Natural killer cell (primary cell): ENCODE data around the gene RAD51B. TPM values are rescaled to one million over a fixed set of nuclear protein-coding genes. Genes with fewer than 3 reads are reported as not detected.

Source experiments
- ATAC-seq, 3 donors: fragments of 150-1000 bp in 2 of 3; fragments of 200-7000 bp in 1 of 3; cut with Tn5 transposase; 1 replicate in 1 of 3; 2 replicates in 2 of 3; pipeline ENCODE4 v1.10.0; 2021; ENCODE audit warnings: mild to moderate bottlenecking in 2 of 3, moderate library complexity in 2 of 3
- DNase-seq, 2 donors: peaks; one replicate each; pipeline versions ENCODE4 v3.0.0 to v3.0.0-alpha.2; 2013 to 2021; ENCODE audit warnings: mixed read lengths in 1 of 2
- H3K27ac ChIP-seq: one replicate; pipeline ENCODE4 v1.5.1; 2013; ENCODE audit warnings: mild to moderate bottlenecking, low read length
- H3K27me3 ChIP-seq: one replicate; pipeline ENCODE4 v1.6.1; 2013; ENCODE audit warnings: low read length; ENCODE audit not compliant: control insufficient read depth, insufficient read depth
- H3K36me3 ChIP-seq: one replicate; pipeline ENCODE4 v1.6.1; 2013; ENCODE audit warnings: low read length; ENCODE audit not compliant: control insufficient read depth, insufficient read depth
- H3K4me1 ChIP-seq: one replicate; pipeline ENCODE4 v1.6.1; 2013; ENCODE audit warnings: low read length; ENCODE audit not compliant: control insufficient read depth, insufficient read depth
- H3K4me3 ChIP-seq: one replicate; pipeline ENCODE4 v1.5.1; 2013; ENCODE audit warnings: low read length
- H3K9me3 ChIP-seq: one replicate; pipeline ENCODE4 v1.6.1; 2013; ENCODE audit warnings: low read length; ENCODE audit not compliant: control insufficient read depth, insufficient read depth
- H3K27ac Mint-ChIP-seq, 2 donors: one replicate each; pipeline ENCODE4 v1.8.0; 2022; ENCODE audit warnings: mild to moderate bottlenecking in 2 of 2, mixed read lengths in 2 of 2, moderate library complexity in 1 of 2
- H3K27me3 Mint-ChIP-seq, 2 donors: one replicate each; pipeline ENCODE4 v1.8.0; 2022; ENCODE audit warnings: low read depth in 2 of 2, mixed read lengths in 2 of 2
- H3K36me3 Mint-ChIP-seq: one replicate; pipeline ENCODE4 v1.8.0; 2022; ENCODE audit warnings: mixed read lengths
- H3K4me1 Mint-ChIP-seq, 2 donors: one replicate each; pipeline ENCODE4 v1.8.0; 2022; ENCODE audit warnings: mixed read lengths in 2 of 2
- H3K4me3 Mint-ChIP-seq: one replicate; pipeline ENCODE4 v1.8.0; 2022; ENCODE audit warnings: mild to moderate bottlenecking, moderate library complexity, mixed read lengths
- H3K9me3 Mint-ChIP-seq, 2 donors: one replicate each; pipeline ENCODE4 v1.8.0; 2022; ENCODE audit warnings: mixed read lengths in 2 of 2
- CTCF ChIP-seq: fragments of 200-600 bp; IDR thresholded peaks from one replicate; pipeline ENCODE4 v1.8.0; 2022; ENCODE audit warnings: antibody characterized with exemption
- WGBS: methylation state at CpG from one replicate; pipeline ENCODE4 v1.1.7; 2013; ENCODE audit warnings: missing lambda C conversion rate; ENCODE audit not compliant: insufficient coverage; 5-methylcytosine and 5-hydroxymethylcytosine counted together
- intact Hi-C: fragments of 100-400 bp; cut with micrococcal nuclease; formaldehyde crosslinking; loops from one replicate; pipeline ENCODE4 v1.14.2; 2022
- total RNA-seq, 4 donors: library from RNA; stranded (reverse); fragments of 120-200 nt in 1 of 4; gene quantifications; one replicate each; pipeline versions ENCODE4 v1.2.3 to v1.2.4, GENCODE V29; 2013 to 2022

RAD51B gene
- total RNA-seq, 3 donors from 2014 or later (not counting 1 experiment from before 2014, with no cell fraction given): 28.1 to 37.6 (median 28.6) TPM

- Mint-ChIP-seq H3K27ac (no peak overlapping the region), H3K4me3 (no peak overlapping the region), H3K27me3 (no peaks in the 10 kb centered on the region), H3K9me3 (no peaks in the 10 kb centered on the region), H3K4me1 (no peaks in the 10 kb centered on the region), H3K36me3 (no peaks in the 10 kb centered on the region)
- Histone ChIP-seq H3K4me3 (no peak overlapping the region), H3K27ac (no peak overlapping the region), H3K4me1 (no peaks in the 10 kb centered on the region), H3K36me3 (no peaks in the 10 kb centered on the region), H3K27me3 (no peaks in the 10 kb centered on the region), H3K9me3 (no peaks in the 10 kb centered on the region)
- DNase-seq (no peak), ATAC-seq (no peak)
- no peak for TF ChIP-seq CTCF
- intact Hi-C loops: no loop called here
- WGBS: 89% methylated on average over 9 of the region's 9 CpGs
Observed at GRCh38 chr14:68580096-68580645, 760.6 kb downstream of the RAD51B start.

DNA sequence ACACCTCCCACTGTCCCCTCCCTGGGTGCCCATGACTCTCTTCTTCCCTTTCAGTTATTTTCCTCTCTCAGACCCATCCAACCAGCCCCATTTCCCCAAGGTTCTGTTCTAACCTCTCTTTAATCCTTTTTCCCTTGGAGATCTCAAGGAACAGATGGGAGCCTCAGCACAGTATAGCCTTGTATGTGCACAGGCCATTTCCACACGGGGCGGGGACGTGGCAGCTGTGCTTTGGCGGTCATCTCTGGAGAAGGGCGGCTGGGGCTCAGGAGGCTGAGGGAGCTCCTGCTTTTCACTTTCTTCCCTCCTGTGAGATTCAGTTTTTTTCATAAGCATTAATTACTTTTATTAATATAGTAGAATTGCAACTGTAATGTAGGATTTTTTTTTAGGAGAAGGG lies 761.1 kb downstream of the RAD51B start:
- Histone ChIP-seq H3K27ac (no peak overlapping the region), H3K27me3 (no peaks in the 10 kb centered on the region), H3K36me3 (no peaks in the 10 kb centered on the region), H3K4me3 (no peak overlapping the region), H3K4me1 (no peaks in the 10 kb centered on the region), H3K9me3 (no peaks in the 10 kb centered on the region)
- no peak for ATAC-seq
- no peaks in the 10 kb centered on the region for H3K27me3 Mint-ChIP-seq
- no peaks in the 10 kb centered on the region for H3K36me3 Mint-ChIP-seq
- no peaks in the 10 kb centered on the region for H3K4me1 Mint-ChIP-seq
- WGBS: 96% methylated on average over 5 of the region's 5 CpGs
- no peak for TF ChIP-seq CTCF
- no peak overlapping the region for H3K27ac Mint-ChIP-seq
- no peaks in the 10 kb centered on the region for H3K9me3 Mint-ChIP-seq
- DNase-seq: no peak
- intact Hi-C loops: no loop called here
- H3K4me3 Mint-ChIP-seq: no peak overlapping the region

GRCh38 chr14:68583548-68584280 lies 764.1 kb downstream of the RAD51B start:
- ATAC-seq: no peak

More at GRCh38 chr14:68583548-68584280, 764.1 kb downstream of the RAD51B start:
- TF ChIP-seq CTCF: no peak
- H3K4me1 Mint-ChIP-seq: no peaks in the 10 kb centered on the region
- H3K9me3 Mint-ChIP-seq: no peaks in the 10 kb centered on the region
- no peaks in the 10 kb centered on the region for H3K27me3 Mint-ChIP-seq
- H3K4me3 Mint-ChIP-seq: no peak overlapping the region
- Histone ChIP-seq H3K27me3 (no peaks in the 10 kb centered on the region), H3K4me1 (no peaks in the 10 kb centered on the region), H3K36me3 (no peaks in the 10 kb centered on the region), H3K4me3 (no peak overlapping the region), H3K9me3 (no peaks in the 10 kb centered on the region), H3K27ac (no peak overlapping the region)
- no peak for DNase-seq
- no peaks in the 10 kb centered on the region for H3K36me3 Mint-ChIP-seq
- intact Hi-C loops: no loop called here
- WGBS: 84% methylated on average over 13 of the region's 13 CpGs
- no peak overlapping the region for H3K27ac Mint-ChIP-seq
